Type B pancreatic cell (in vitro differentiated cells): ENCODE measurements around the gene SZRD1. TPM values are rescaled to one million over a fixed set of nuclear protein-coding genes. Genes with fewer than 3 reads are reported as not detected.

ENCODE experiments used
- DNase-seq: peaks from one replicate; pipeline ENCODE4 v3.0.0; 2021; ENCODE audit warnings: mixed read lengths; ENCODE audit not compliant: unreplicated experiment; ENCODE audit errors: extremely low spot score
- H3K27ac Mint-ChIP-seq: 2 replicates; pipeline ENCODE4 v1.8.0; 2021; ENCODE audit warnings: mild to moderate bottlenecking, mixed read lengths
- H3K27me3 Mint-ChIP-seq: 2 replicates; pipeline ENCODE4 v1.8.0; 2021; ENCODE audit warnings: mixed read lengths
- H3K36me3 Mint-ChIP-seq: 2 replicates; pipeline ENCODE4 v1.8.0; 2021; ENCODE audit warnings: mixed read lengths
- H3K4me1 Mint-ChIP-seq: one replicate; pipeline ENCODE4 v1.8.0; 2021; ENCODE audit warnings: mixed read lengths; ENCODE audit not compliant: unreplicated experiment
- H3K4me3 Mint-ChIP-seq: 2 replicates; pipeline ENCODE4 v1.8.0; 2021; ENCODE audit warnings: mild to moderate bottlenecking, mixed read lengths
- H3K9me3 Mint-ChIP-seq: 2 replicates; pipeline ENCODE4 v1.8.0; 2021; ENCODE audit warnings: mixed read lengths
- total RNA-seq: library from RNA; stranded (reverse); gene quantifications from 2 replicates; pipeline ENCODE4 v1.2.1, GENCODE V29; 2021; ENCODE audit warnings: low replicate concordance
- TF ChIP-seq, protein P1 (sequence below): fragments of 200-600 bp; sonication (generic); conservative IDR thresholded peaks from 2 replicates; pipeline ENCODE4 v1.5.0; 2021; ENCODE audit warnings: antibody characterized with exemption, mild to moderate bottlenecking

SZRD1 gene
- total RNA-seq, 1 donor from 2014 or later = 127 TPM

DNA sequence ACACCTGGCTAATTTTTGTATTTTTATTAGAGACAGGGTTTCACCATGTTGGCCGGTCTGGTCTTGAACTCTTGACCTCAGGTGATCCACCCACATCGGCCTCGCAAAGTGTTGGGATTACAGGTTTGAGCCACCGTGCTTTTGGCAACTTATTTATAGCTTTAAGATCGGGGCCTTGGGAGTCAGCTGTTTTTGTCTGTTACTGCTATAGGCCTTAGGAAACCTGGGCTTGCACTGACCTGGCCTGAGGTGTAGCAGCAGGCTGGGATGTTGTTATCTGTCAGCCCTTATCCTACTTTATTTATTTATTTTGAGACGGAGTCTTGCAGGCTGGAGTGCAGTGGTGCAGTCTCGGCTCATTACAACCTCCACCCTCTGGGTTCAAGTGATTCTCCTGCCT is 11.4 kb downstream of the SZRD1 start:
- Mint-ChIP-seq H3K4me3 (no peak overlapping the region), H3K36me3 (peaks cover 8% of the 10 kb centered on the region), H3K9me3 (no peaks in the 10 kb centered on the region), H3K4me1 (peaks cover 33% of the 10 kb centered on the region), H3K27ac (peak overlapping the region; percentile 95), H3K27me3 (no peaks in the 10 kb centered on the region)
- TF ChIP-seq, protein P1, sequence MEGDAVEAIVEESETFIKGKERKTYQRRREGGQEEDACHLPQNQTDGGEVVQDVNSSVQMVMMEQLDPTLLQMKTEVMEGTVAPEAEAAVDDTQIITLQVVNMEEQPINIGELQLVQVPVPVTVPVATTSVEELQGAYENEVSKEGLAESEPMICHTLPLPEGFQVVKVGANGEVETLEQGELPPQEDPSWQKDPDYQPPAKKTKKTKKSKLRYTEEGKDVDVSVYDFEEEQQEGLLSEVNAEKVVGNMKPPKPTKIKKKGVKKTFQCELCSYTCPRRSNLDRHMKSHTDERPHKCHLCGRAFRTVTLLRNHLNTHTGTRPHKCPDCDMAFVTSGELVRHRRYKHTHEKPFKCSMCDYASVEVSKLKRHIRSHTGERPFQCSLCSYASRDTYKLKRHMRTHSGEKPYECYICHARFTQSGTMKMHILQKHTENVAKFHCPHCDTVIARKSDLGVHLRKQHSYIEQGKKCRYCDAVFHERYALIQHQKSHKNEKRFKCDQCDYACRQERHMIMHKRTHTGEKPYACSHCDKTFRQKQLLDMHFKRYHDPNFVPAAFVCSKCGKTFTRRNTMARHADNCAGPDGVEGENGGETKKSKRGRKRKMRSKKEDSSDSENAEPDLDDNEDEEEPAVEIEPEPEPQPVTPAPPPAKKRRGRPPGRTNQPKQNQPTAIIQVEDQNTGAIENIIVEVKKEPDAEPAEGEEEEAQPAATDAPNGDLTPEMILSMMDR = no peak
- DNase-seq = no peak

- no peaks in the 10 kb centered on the region for H3K9me3 Mint-ChIP-seq
- no peak overlapping the region for H3K27ac Mint-ChIP-seq
- H3K4me1 Mint-ChIP-seq = peaks cover 31% of the 10 kb centered on the region
- no peaks in the 10 kb centered on the region for H3K27me3 Mint-ChIP-seq
- H3K36me3 Mint-ChIP-seq = peaks cover 8% of the 10 kb centered on the region
- TF ChIP-seq, protein P1 = no peak
- no peak overlapping the region for H3K4me3 Mint-ChIP-seq
- no peak for DNase-seq
These were observed 13.8 kb downstream of the SZRD1 start for GRCh38 chr1:16380868-16381267.

DNA sequence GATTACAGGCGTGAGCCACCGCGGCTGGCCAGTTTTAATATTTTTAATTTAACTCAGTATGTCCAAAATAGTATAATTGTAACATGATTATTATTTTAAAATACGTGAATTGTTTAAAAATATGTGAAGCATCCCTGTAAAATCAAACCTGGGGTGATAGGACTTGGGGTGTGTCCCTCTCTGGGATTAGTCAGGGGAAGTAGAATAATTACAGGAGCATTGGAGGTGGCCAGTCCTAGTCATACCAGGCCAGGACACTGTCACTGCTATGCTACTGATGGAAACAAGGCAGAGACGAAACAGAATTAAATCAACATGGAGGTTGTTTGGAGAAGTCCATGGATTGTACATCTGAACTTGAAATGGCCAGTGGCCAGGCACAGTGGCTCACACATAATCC is 16.8 kb downstream of the SZRD1 start:
- TF ChIP-seq, protein P1 = no peak
- no peak overlapping the region for H3K4me3 Mint-ChIP-seq
- DNase-seq = no peak
- H3K9me3 Mint-ChIP-seq = no peaks in the 10 kb centered on the region
- no peak overlapping the region for H3K27ac Mint-ChIP-seq
- H3K36me3 Mint-ChIP-seq = peaks cover 11% of the 10 kb centered on the region
- H3K4me1 Mint-ChIP-seq = peaks cover 32% of the 10 kb centered on the region
- no peaks in the 10 kb centered on the region for H3K27me3 Mint-ChIP-seq

DNA sequence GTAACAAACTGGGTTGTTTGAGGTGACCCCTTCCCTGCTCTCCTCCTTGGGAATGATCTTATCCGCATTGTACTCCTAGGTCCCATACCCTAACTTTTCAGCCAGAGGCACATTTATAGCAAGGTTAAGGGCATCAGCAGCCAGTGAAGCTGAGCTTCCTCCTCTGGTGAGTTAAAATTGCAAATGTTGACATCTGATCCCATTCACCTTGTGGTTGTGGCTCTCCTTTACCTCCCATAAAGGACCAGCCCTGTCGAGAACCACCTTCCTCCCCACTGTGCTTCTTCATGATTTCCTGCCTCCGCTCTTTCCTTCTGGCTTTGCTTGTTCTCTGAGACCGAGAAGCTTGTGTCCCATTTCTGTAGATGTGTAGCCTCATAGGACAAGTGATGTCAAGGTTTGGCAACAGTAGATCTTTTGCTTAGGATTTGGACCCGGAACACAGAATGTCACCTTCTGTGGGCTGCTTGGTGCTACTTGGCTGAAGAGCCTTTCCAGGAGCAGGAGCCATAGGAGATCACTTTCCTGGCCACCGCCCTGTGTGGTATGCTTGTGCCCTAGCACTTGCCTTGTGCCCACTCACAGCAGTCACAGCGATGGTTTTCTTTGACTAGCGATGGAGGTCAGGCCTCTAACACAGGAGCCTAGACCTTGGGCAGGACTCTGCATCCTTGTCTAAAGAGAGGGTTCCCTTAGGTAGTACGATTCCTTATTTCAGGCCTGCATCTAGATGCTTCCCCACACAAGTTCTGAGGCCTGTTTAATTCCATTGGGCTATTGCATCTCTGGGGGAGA is 18.8 kb downstream of the SZRD1 start:
- H3K9me3 Mint-ChIP-seq = no peaks in the 10 kb centered on the region
- H3K27ac Mint-ChIP-seq = no peak overlapping the region
- no peaks in the 10 kb centered on the region for H3K27me3 Mint-ChIP-seq
- H3K4me3 Mint-ChIP-seq = no peak overlapping the region
- no peak for DNase-seq
- peaks cover 42% of the 10 kb centered on the region for H3K4me1 Mint-ChIP-seq
- TF ChIP-seq, protein P1 = no peak
- peaks cover 11% of the 10 kb centered on the region for H3K36me3 Mint-ChIP-seq

GRCh38 chr1:16386454-16387113 is 19.5 kb downstream of the SZRD1 start:
- Mint-ChIP-seq H3K36me3 (peaks cover 11% of the 10 kb centered on the region), H3K4me1 (peaks cover 47% of the 10 kb centered on the region), H3K9me3 (no peaks in the 10 kb centered on the region), H3K27ac (peak overlapping the region; percentile 57), H3K4me3 (no peak overlapping the region), H3K27me3 (no peaks in the 10 kb centered on the region)
- TF ChIP-seq, protein P1 = no peak
- DNase-seq = no peak
